Smooth muscle cell (in vitro differentiated cells): ENCODE results near the gene TATDN3. TPM values are rescaled to one million over a fixed set of nuclear protein-coding genes. Genes with fewer than 3 reads are reported as not detected.
A peak's percentile ranks its signal among the peaks of the same experiment; 100 is the strongest.

Source experiments
- DNase-seq: peaks from one replicate; lab custom pipeline; 2025; ENCODE audit not compliant: unreplicated experiment; lab: John Stamatoyannopoulos, UW
- H2AFZ ChIP-seq: fragments of 200-600 bp; sonication (generic); 2 replicates; pipeline ENCODE4 v1.6.0; 2016; ENCODE audit warnings: antibody characterized with exemption, low read depth, mild to moderate bottlenecking
- H3F3A ChIP-seq: fragments of 200-600 bp; sonication (generic); 2 replicates; pipeline ENCODE4 v1.6.0; 2017; ENCODE audit warnings: antibody characterized with exemption, low read depth
- H3K27ac ChIP-seq: fragments of 200-600 bp; sonication (generic); 2 replicates; pipeline ENCODE4 v1.5.1; 2016; ENCODE audit warnings: low read depth, mild to moderate bottlenecking
- H3K27me3 ChIP-seq: fragments of 200-600 bp; sonication (generic); 2 replicates; pipeline ENCODE4 v1.6.1; 2016; ENCODE audit warnings: low read depth, mild to moderate bottlenecking
- H3K36me3 ChIP-seq: fragments of 200-600 bp; sonication (generic); 2 replicates; pipeline ENCODE4 v1.5.1; 2016; ENCODE audit warnings: low read depth
- H3K4me1 ChIP-seq: fragments of 200-600 bp; sonication (generic); 2 replicates; pipeline ENCODE4 v1.5.1; 2016; ENCODE audit warnings: low read depth
- H3K4me2 ChIP-seq: fragments of 200-600 bp; sonication (generic); 2 replicates; pipeline ENCODE4 v1.6.0; 2016; ENCODE audit warnings: mild to moderate bottlenecking
- H3K4me3 ChIP-seq: fragments of 200-600 bp; sonication (generic); 2 replicates; pipeline ENCODE4 v1.5.1; 2016; ENCODE audit warnings: mild to moderate bottlenecking
- H3K79me2 ChIP-seq: fragments of 200-600 bp; sonication (generic); 2 replicates; pipeline ENCODE4 v1.6.0; 2016; ENCODE audit warnings: low read depth, mild to moderate bottlenecking
- H3K9ac ChIP-seq: fragments of 200-600 bp; sonication (generic); 2 replicates; pipeline ENCODE4 v1.6.0; 2016; ENCODE audit warnings: low read depth
- H3K9me3 ChIP-seq: fragments of 200-600 bp; sonication (generic); replicated peaks from 2 replicates; pipeline ENCODE4 v1.5.1; 2016; ENCODE audit warnings: low read depth
- H4K20me1 ChIP-seq: fragments of 200-600 bp; sonication (generic); 2 replicates; pipeline ENCODE4 v1.6.0; 2016; ENCODE audit warnings: low read depth
- CTCF ChIP-seq: fragments of 200-600 bp; sonication (generic); IDR thresholded peaks from 2 replicates; pipeline ENCODE4 v1.5.1; 2017; ENCODE audit warnings: borderline replicate concordance, mild to moderate bottlenecking, antibody characterized with exemption; ENCODE audit not compliant: insufficient read depth, poor library complexity, severe bottlenecking
- WGBS: methylation state at CpG from one replicate; pipeline ENCODE4 v1.1.7; 2016; ENCODE audit warnings: low lambda C conversion rate; 5-methylcytosine and 5-hydroxymethylcytosine counted together
- polyA plus RNA-seq: library from polyadenylated mRNA; unstranded; fragments of >200 nt; fragmentation: Nextera tagmentation; extraction: Ambion mirVana; gene quantifications from 2 replicates; pipeline ENCODE4 v1.2.1, GENCODE V29; 2016
- total RNA-seq: library from RNA; depleted of rRNA; stranded (reverse); fragments of >200 nt; gene quantifications from 2 replicates; pipeline ENCODE4 v1.2.3, GENCODE V29; 2014

TATDN3 gene
- total and polyA plus RNA-seq, 2 experiments from 2014 or later, result 14.3 to 46.7 TPM

DNA sequence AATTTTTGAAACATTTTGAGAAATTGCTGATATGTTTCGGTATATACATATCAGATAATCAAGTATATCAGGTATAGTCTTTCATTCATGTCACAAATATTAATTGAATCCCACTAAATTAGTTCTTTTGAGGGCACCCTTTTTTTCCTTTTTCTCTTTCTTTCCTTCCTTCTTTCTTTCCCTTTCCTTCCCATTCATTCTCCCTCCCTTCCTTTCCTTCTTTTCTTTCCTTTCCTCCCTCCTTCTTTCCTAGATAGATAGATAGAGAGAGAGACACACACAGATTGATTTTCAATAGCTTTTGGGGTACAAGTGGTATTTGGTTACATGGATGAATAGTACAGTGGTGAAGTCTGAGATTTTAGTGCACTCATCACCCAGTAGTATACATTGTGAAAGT is 5.8 kb upstream of the TATDN3 start:
- H3K27me3 ChIP-seq, result no peaks in the 10 kb centered on the region
- no peaks in the 10 kb centered on the region for H4K20me1 ChIP-seq
- TF ChIP-seq CTCF, result no peak
- no peaks in the 10 kb centered on the region for H3K9me3 ChIP-seq
- no peak overlapping the region for H3K9ac ChIP-seq
- WGBS, result 95% methylated on average over 1 of the region's 1 CpG
- H3K36me3 ChIP-seq, result peaks cover 15% of the 10 kb centered on the region
- H3K79me2 ChIP-seq, result peaks cover 34% of the 10 kb centered on the region
- no peaks in the 10 kb centered on the region for H3F3A ChIP-seq
- no peak for DNase-seq
- peaks cover 5% of the 10 kb centered on the region for H3K4me1 ChIP-seq
- H3K4me2 ChIP-seq, result no peak overlapping the region
- H3K4me3 ChIP-seq, result no peak overlapping the region
- no peak overlapping the region for H3K27ac ChIP-seq
- no peak overlapping the region for H2AFZ ChIP-seq

DNA sequence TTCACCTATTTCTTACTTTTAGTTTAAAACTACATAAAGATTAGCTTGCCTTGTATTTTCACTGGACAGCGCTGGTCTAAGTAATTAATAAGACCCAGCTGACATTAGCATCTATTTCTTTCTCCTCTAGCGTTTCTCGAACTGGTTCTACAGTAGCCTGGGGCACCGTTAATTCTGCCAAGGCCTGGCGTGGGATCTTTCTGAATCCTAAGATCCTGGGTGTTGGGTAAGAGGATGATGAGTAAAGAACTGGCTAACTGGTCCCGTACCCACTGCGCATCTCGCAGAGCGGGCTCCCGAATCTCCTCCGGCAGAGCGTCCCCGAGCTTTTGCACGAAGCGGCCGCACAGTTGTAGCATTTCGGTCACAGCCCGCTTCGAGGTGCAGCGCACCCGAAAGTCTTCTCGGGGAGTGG is 426 bp upstream of the TATDN3 start:
- no peak for DNase-seq
- H3K27me3 ChIP-seq, result no peaks in the 10 kb centered on the region
- H3K36me3 ChIP-seq, result no peaks in the 10 kb centered on the region
- H3K4me2 ChIP-seq, result peak overlapping the region; percentile 99
- TF ChIP-seq CTCF, result no peak
- no peaks in the 10 kb centered on the region for H4K20me1 ChIP-seq
- H3K9me3 ChIP-seq, result no peaks in the 10 kb centered on the region
- H3K4me1 ChIP-seq, result peaks cover 5% of the 10 kb centered on the region
- under 1% methylated on average over 22 of the region's 22 CpGs for WGBS
- no peaks in the 10 kb centered on the region for H3F3A ChIP-seq
- H3K9ac ChIP-seq, result peak overlapping the region; percentile 51
- peak overlapping the region; percentile 84 for H3K4me3 ChIP-seq
- H2AFZ ChIP-seq, result peak overlapping the region; percentile 99
- peak overlapping the region; percentile 75 for H3K27ac ChIP-seq
- H3K79me2 ChIP-seq, result peaks cover 34% of the 10 kb centered on the region

DNA sequence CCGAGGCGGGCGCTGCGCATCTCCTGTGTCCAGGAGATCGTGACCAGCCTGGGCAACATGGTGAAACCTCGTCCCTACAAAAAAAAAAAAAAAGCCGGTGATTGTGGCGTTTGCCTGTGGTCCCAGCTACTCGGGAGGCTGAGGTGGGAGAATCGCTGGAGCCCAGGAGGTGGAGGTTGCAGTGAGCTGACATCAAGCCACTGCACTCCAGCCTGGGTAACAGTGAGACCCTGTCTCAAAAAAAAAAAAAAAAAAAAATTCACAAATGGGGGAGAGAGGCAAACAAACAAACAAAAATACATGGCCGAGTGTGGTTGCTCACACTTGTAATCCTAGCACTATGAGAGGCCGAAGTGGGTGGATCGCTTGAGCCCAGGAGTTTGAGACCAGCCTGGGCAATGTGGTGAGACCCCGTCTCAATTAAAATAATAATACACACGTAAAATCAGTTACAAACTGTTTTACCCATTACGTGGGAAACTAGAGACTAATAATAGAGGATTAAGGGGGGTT is 758 bp downstream of the TATDN3 start:
- Histone ChIP-seq H3K27me3 (no peaks in the 10 kb centered on the region), H3K79me2 (peaks cover 30% of the 10 kb centered on the region), H3K4me3 (peak overlapping the region; percentile 84), H3F3A (no peaks in the 10 kb centered on the region), H3K9me3 (no peaks in the 10 kb centered on the region), H2AFZ (peak overlapping the region; percentile 99), H3K4me2 (peak overlapping the region; percentile 99), H3K36me3 (no peaks in the 10 kb centered on the region), H3K9ac (peak overlapping the region; percentile 63), H3K4me1 (peaks cover 5% of the 10 kb centered on the region), H3K27ac (peak overlapping the region; percentile 75), H4K20me1 (no peaks in the 10 kb centered on the region)
- TF ChIP-seq CTCF, result no peak
- WGBS, result 25% methylated on average over 16 of the region's 16 CpGs
- DNase-seq, result no peak

- Histone ChIP-seq H3K4me2 (no peak overlapping the region), H3K4me3 (no peak overlapping the region), H4K20me1 (no peaks in the 10 kb centered on the region), H3K9me3 (no peaks in the 10 kb centered on the region), H2AFZ (no peak overlapping the region), H3K27me3 (no peaks in the 10 kb centered on the region), H3K27ac (no peak overlapping the region), H3K4me1 (peaks cover 5% of the 10 kb centered on the region), H3F3A (no peaks in the 10 kb centered on the region), H3K79me2 (peaks cover 10% of the 10 kb centered on the region), H3K36me3 (no peaks in the 10 kb centered on the region), H3K9ac (no peak overlapping the region)
- DNase-seq, result no peak
- 89% methylated on average over 1 of the region's 1 CpG for WGBS
- no peak for TF ChIP-seq CTCF
These were observed 2.9 kb downstream of the TATDN3 start for GRCh38 chr1:212794561-212795014.
